PC-9 (cell line): ENCODE measurements around the gene PDS5B. TPM values are rescaled to one million over a fixed set of nuclear protein-coding genes. Genes with fewer than 3 reads are reported as not detected.

Source experiments
- BruUV-seq: library from RNA; stranded (reverse); fragments of 400-500 nt; replicated peaks from 2 replicates; lab custom pipeline; 2021; lab: Mats Ljungman, UMichigan
- CTCF ChIA-PET: fragments of 300-600 bp; sonication (Branson Sonifier 250); formaldehyde crosslinking; loops from one replicate; lab custom pipeline; 2022; ENCODE audit warnings: antibody characterized with exemption; lab: Charles Lee
- POLR2A ChIA-PET: fragments of 300-600 bp; sonication (Branson Sonifier 250); formaldehyde crosslinking; loops from one replicate; lab custom pipeline; 2022; ENCODE audit warnings: antibody characterized with exemption; ENCODE audit not compliant: unreplicated experiment; lab: Charles Lee
- DNase-seq, 2 experiments: peaks; one replicate each; pipeline versions ENCODE4 v3.0.0 to v3.0.0-alpha.2; 2015 to 2022; ENCODE audit warnings: mixed read lengths in 1 of 2
- H2AFZ ChIP-seq: fragments of 200-600 bp; sonication (generic); 2 replicates; pipeline ENCODE4 v1.8.1; 2017; ENCODE audit warnings: antibody characterized with exemption
- H3F3A ChIP-seq: fragments of 200-600 bp; sonication (generic); 2 replicates; pipeline ENCODE4 v1.8.1; 2017; ENCODE audit warnings: antibody characterized with exemption, mild to moderate bottlenecking, low read depth; ENCODE audit not compliant: insufficient read depth
- H3K27ac ChIP-seq: fragments of 200-600 bp; sonication (generic); 2 replicates; pipeline ENCODE4 v1.6.1; 2016; ENCODE audit warnings: mixed run types
- H3K27me3 ChIP-seq: fragments of 200-600 bp; sonication (generic); 2 replicates; pipeline ENCODE4 v1.6.1; 2016; ENCODE audit warnings: low read depth, mixed run types; ENCODE audit not compliant: insufficient read depth
- H3K36me3 ChIP-seq: fragments of 200-600 bp; sonication (generic); 2 replicates; pipeline ENCODE4 v1.6.1; 2016; ENCODE audit warnings: low read depth, mixed run types
- H3K4me1 ChIP-seq: fragments of 200-600 bp; sonication (generic); replicated peaks from 2 replicates; pipeline ENCODE4 v1.6.1; 2016; ENCODE audit warnings: mixed run types; ENCODE audit not compliant: insufficient read depth
- H3K4me2 ChIP-seq: fragments of 200-600 bp; sonication (generic); 2 replicates; pipeline ENCODE4 v1.6.1; 2017; ENCODE audit warnings: mixed run types
- H3K4me3 ChIP-seq: fragments of 200-600 bp; sonication (generic); 2 replicates; pipeline ENCODE4 v1.6.1; 2016; ENCODE audit warnings: mixed run types
- H3K79me2 ChIP-seq: fragments of 200-600 bp; sonication (generic); 2 replicates; pipeline ENCODE4 v1.6.1; 2017; ENCODE audit warnings: low read depth, mixed run types
- H3K9me2 ChIP-seq: fragments of 200-600 bp; sonication (generic); 2 replicates; pipeline ENCODE4 v1.8.1; 2017; ENCODE audit warnings: mild to moderate bottlenecking; ENCODE audit not compliant: insufficient read depth
- H3K9me3 ChIP-seq: fragments of 200-600 bp; sonication (generic); 2 replicates; pipeline ENCODE4 v1.8.1; 2016; ENCODE audit warnings: low read depth; ENCODE audit not compliant: insufficient read depth
- H4K20me1 ChIP-seq: fragments of 200-600 bp; sonication (generic); 2 replicates; pipeline ENCODE4 v1.8.1; 2017; ENCODE audit not compliant: insufficient read depth
- EZH2 ChIP-seq: fragments of 200-600 bp; sonication (generic); IDR thresholded peaks from 2 replicates; pipeline ENCODE4 v1.8.0; 2017; ENCODE audit warnings: antibody characterized with exemption, low read depth
- intact Hi-C: fragments of 100-400 bp; cut with micrococcal nuclease; formaldehyde crosslinking; loops from one replicate; pipeline ENCODE4 v1.10.0; 2022; ENCODE audit not compliant: unreplicated experiment
- total RNA-seq: library from RNA; stranded (reverse); gene quantifications from 2 replicates; pipeline ENCODE4 v1.2.3, GENCODE V29; 2021
- TF ChIP-seq, protein P1 (sequence below): fragments of 200-600 bp; sonication (generic); conservative IDR thresholded peaks from 2 replicates; pipeline ENCODE4 v1.6.1; 2017; ENCODE audit warnings: mixed run types, antibody characterized with exemption, mild to moderate bottlenecking, moderate library complexity

The PDS5B gene
- total RNA-seq, 1 experiment from 2014 or later = 37.6 TPM

DNA sequence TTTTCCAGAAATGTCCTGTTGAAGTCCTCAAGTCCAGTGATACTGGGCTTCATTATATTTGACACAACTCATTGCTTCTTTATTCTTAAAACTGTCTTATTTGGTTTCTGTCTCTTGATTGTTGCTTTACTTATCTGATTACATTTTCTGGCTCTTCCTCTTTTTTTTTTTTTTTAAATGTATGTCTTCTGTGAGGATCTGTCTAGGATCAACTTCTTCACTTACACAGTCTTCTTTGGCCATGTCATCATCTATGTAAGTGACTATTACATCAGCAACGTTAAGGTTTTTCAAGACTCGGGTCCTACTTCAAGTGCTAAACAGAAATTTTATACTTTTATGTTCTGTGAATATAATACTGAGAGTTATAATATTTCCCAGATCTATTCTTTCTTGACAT lies 162.1 kb downstream of the PDS5B start:
- H3F3A ChIP-seq = no peaks in the 10 kb centered on the region
- H3K4me3 ChIP-seq = no peak overlapping the region
- ChIA-PET POLR2A (no interaction called here), CTCF (no interaction called here)
- DNase-seq = no peak
- no TSS peak for BruUV-seq
- H3K9me2 ChIP-seq = no peaks in the 10 kb centered on the region
- no peaks in the 10 kb centered on the region for H3K4me1 ChIP-seq
- no peaks in the 10 kb centered on the region for H3K27me3 ChIP-seq
- H3K36me3 ChIP-seq = peaks cover 20% of the 10 kb centered on the region
- no peak overlapping the region for H3K4me2 ChIP-seq
- no peaks in the 10 kb centered on the region for H3K9me3 ChIP-seq
- no peaks in the 10 kb centered on the region for H3K79me2 ChIP-seq
- no peaks in the 10 kb centered on the region for H4K20me1 ChIP-seq
- TF ChIP-seq EZH2 = no peak
- TF ChIP-seq, protein P1, sequence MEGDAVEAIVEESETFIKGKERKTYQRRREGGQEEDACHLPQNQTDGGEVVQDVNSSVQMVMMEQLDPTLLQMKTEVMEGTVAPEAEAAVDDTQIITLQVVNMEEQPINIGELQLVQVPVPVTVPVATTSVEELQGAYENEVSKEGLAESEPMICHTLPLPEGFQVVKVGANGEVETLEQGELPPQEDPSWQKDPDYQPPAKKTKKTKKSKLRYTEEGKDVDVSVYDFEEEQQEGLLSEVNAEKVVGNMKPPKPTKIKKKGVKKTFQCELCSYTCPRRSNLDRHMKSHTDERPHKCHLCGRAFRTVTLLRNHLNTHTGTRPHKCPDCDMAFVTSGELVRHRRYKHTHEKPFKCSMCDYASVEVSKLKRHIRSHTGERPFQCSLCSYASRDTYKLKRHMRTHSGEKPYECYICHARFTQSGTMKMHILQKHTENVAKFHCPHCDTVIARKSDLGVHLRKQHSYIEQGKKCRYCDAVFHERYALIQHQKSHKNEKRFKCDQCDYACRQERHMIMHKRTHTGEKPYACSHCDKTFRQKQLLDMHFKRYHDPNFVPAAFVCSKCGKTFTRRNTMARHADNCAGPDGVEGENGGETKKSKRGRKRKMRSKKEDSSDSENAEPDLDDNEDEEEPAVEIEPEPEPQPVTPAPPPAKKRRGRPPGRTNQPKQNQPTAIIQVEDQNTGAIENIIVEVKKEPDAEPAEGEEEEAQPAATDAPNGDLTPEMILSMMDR = no peak
- H2AFZ ChIP-seq = no peak overlapping the region
- H3K27ac ChIP-seq = no peak overlapping the region
- intact Hi-C loops = no loop called here

DNA sequence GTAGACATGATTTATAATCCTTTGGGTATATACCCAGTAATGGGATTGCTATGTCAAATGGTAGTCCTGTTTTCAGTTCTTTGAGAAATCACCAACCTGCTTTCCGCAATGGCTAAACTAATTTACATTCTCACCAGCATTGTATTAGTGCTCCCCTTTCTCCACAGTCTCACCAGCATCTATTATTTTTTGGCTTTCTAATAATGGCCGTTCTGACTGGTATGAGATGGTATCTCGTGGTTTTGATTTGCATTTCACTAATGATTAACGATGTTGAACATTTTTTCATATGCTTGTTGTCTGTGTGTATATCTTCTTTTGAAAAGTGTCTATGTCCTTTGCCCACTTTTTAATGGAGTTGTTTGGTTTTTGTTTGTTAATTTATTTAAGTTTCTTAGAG lies 165.1 kb downstream of the PDS5B start:
- POLR2A ChIA-PET = no interaction called here
- CTCF ChIA-PET = no interaction called here

DNA sequence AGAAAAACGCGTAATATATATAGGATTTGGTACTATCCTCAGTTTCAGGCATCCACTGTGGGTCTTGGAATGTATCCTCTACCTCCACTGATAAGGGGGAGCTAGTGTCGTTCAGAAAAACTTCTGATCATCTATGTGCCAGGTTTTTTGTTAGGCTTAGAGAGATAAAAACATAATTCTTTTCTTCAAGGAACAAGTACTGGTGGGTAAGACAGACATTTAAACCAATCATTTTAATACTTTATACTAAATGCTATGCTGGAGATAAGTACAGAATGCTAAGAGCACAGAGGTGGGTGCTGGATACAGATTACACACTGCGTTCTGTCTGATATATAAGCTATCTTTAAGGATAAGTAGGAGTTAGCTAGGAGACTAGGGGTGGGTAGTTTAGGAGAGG lies 166.1 kb downstream of the PDS5B start:
- no peak overlapping the region for H3K4me3 ChIP-seq
- H4K20me1 ChIP-seq = no peaks in the 10 kb centered on the region
- no peaks in the 10 kb centered on the region for H3K27me3 ChIP-seq
- no peaks in the 10 kb centered on the region for H3K9me2 ChIP-seq
- no TSS peak for BruUV-seq
- ChIA-PET CTCF (no interaction called here), POLR2A (no interaction called here)
- DNase-seq = no peak
- no peak overlapping the region for H2AFZ ChIP-seq
- H3K4me1 ChIP-seq = no peaks in the 10 kb centered on the region
- intact Hi-C loops = no loop called here
- no peaks in the 10 kb centered on the region for H3K9me3 ChIP-seq
- H3K4me2 ChIP-seq = no peak overlapping the region
- H3K36me3 ChIP-seq = peaks cover 18% of the 10 kb centered on the region; the same call in 1 of the 2 replicates
- TF ChIP-seq EZH2 = no peak
- TF ChIP-seq, protein P1 = no peak
- no peak overlapping the region for H3K27ac ChIP-seq
- 0 out of 2 replicates have a peak, but pooled peaks cover under 1% of the 10 kb centered on the region for H3F3A ChIP-seq
- H3K79me2 ChIP-seq = no peaks in the 10 kb centered on the region

More for the DNA sequence above, 165.1 kb downstream of the PDS5B start:
- Histone ChIP-seq H3F3A (no peaks in the 10 kb centered on the region), H3K79me2 (no peaks in the 10 kb centered on the region), H3K4me1 (no peaks in the 10 kb centered on the region), H3K9me3 (no peaks in the 10 kb centered on the region), H3K27ac (no peak overlapping the region), H3K9me2 (no peaks in the 10 kb centered on the region), H3K4me2 (no peak overlapping the region), H4K20me1 (no peaks in the 10 kb centered on the region), H3K36me3 (peaks cover 24% of the 10 kb centered on the region; the same call in 1 of the 2 replicates), H2AFZ (no peak overlapping the region), H3K4me3 (no peak overlapping the region), H3K27me3 (no peaks in the 10 kb centered on the region)
- intact Hi-C loops = no loop called here
- BruUV-seq = no TSS peak
- no peak for DNase-seq
- TF ChIP-seq, protein P1 = no peak
- TF ChIP-seq EZH2 = no peak
